NCI-H1694 (cell line): Measurements from ENCODE around the gene KISS1R.
"Not testable (repeated sequence)": the region's sequence is repeated elsewhere in the genome, so short reads cannot be mapped to it uniquely, and the experiment has no call there.

Source experiments
- DNase-seq: peaks from one replicate; lab custom pipeline; 2025; lab: John Stamatoyannopoulos, UW

Gene KISS1R

GRCh38 chr19:953445-954271 lies 36.5 kb downstream of the KISS1R start:
- DNase-seq = no peak

- DNase-seq = no peak
These were observed 37.1 kb downstream of the KISS1R start for GRCh38 chr19:954272-954671.

DNA sequence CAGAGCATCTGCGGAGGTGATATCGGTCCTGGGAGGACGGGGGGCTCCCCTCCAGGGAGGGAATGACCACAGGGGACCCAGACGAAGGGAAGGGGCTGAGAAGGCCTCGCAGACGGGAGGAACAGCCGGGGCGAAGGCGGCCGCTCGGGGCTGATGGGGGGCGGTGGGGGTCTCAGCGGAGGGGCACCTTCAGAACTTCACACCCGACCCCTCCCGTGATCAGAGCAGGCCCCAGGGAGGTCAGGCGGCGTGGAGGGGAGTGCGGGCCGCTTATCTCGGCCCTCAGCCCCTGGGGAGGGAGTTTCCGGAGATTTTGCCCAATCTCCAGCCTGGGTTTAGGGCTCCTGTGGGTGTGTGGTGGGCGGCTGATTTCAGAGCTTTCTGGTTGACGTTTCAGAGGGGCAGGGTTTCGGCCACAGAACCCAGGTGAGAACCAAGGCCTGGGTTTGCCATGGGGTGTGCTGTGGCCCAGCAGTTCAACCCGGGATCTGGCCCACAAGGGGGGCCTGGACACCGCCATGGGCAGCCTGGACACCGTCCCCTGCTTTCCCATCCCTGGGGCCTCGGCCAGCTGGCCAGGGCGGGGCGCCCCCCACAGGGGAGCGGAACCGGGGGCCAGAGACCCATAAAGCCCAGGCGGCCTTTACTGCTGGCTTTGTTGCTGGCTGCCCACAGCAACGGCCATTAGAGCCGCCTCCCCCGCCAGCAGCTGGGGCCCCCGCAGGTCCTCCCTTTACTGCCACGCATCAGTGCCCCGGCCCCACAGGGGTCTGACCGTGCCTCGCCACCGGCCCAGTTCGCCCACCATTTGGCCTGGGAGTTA lies 37.8 kb downstream of the KISS1R start:
- no peak for DNase-seq

- no peak for DNase-seq
These were observed 39.0 kb downstream of the KISS1R start for GRCh38 chr19:955803-956765.

DNA sequence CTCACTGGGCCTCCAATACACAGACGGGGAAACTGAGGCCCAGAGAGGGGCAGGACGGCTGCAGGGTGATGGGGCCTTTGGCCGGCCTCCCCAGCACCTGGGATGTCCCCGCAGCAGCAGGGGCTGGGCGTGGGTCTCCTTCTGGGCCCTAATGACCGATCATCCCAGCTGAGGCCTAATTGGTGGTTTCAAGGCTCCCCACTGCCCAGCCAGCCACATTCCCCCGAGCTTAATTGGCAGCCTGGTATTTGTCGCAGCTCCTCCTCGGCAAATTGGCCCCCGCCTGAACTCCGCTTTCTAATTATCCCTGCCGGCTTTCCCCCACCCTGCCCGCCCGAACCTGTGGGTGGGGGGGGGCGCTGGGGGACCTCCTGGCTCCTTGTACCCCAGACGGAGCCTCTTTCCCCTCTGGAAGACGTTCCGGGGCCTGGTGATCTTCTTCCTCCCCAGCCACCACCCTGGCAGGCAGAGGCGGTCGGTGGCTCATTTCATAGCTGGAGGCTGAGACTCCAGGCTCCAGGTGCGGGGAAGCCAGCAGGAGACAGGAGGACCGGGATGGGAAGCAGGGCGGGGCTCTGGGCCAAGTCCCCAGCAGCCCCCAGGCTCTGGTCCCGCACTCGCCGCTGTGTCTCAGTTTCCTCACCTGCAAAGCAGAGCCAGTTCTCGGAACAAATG lies 39.8 kb downstream of the KISS1R start:
- DNase-seq = no peak

DNA sequence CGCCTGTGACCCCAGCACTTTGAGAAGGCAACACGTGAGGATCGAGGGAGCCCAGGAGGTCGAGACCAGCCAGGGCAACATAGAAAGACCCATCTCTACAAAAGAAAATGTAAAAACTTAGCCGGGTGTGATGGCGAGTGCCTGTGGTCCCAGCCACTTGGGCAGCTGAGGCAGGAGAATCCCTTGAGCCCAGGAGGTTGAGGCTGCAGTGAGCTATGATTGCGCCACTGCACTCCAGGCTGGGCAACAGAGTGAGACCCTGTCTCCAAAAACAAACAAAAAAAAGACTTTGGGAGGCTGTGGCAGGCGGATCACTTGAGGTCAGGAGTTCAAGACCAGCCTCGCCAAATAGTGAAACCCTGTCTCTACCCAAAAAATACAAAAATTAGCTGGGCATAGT lies 40.4 kb downstream of the KISS1R start:
- not testable (repeated sequence) for DNase-seq

- DNase-seq = no peak
These were observed 42.1 kb downstream of the KISS1R start for GRCh38 chr19:958967-959855.

DNA sequence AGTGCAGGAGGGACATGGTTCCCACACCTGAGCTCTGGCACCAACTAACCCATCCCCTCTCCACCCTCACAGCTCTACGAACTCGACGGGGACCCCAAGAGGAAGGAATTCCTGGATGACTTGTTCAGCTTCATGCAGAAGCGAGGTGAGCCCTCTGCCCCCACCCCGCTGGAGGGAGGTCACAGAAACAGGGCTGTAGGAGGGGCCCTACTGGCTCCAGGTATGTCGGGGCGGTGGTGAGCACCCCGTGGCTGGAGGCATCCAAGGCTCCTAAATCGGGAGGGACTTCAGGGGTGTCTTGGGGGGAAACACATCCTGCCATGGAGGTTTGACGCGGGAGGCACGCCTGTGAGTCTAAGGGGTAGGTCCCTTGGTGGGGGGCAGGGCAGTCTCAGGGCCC lies 42.9 kb downstream of the KISS1R start:
- no peak for DNase-seq

DNA sequence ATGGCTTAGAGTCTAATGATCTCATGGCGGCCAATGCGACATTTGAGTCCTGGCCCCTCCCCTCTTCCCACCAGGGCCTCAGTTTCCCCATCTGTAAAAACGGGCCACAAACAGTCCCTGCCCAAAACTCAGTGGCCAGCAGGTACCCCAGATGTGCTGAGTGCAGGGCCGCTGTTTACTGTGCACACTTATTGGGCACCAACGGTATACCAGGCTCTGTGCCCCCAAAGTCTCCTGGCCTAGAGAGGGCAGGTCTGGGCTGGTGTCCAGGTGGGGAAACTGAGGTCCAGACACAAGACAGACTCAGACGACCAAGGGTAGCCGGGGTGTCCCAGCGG lies 43.4 kb downstream of the KISS1R start:
- DNase-seq = no peak

DNA sequence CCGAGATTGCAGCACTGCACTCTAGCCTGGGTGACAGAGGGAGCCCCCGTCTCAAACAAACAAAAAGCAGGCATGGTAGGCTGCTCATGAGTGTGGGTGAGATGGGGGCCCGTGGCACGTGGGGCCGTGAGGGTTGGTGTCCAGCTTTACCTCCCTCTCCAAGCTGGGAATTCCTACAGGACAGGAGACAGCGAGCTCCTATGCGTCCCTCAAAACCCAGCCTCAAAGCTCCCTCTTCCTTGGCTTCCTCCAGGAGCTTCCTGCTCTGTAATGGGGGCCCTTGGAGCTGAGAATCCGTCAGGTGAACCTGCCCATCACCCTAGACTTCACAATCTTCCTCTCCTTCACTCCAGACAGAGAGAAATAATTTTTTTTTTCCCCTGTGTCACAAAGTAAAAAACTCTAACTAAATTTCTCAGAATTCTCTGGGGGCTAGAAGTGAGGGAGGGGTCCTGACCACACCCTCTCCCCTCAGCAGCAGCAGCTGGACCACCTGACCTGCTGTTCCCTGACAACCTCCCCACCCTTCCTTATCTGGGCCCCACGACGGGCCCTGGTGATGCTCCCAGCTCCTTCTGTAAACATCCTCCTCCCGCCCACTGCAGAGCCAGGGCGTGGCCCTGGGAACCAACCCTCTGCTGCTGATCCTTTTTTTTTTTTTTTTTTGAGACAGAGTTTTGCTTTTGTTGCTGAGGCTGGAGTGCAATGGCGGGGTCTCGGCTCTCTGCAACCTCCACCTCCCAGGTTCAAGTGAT lies 44.9 kb downstream of the KISS1R start:
- no peak for DNase-seq

DNA sequence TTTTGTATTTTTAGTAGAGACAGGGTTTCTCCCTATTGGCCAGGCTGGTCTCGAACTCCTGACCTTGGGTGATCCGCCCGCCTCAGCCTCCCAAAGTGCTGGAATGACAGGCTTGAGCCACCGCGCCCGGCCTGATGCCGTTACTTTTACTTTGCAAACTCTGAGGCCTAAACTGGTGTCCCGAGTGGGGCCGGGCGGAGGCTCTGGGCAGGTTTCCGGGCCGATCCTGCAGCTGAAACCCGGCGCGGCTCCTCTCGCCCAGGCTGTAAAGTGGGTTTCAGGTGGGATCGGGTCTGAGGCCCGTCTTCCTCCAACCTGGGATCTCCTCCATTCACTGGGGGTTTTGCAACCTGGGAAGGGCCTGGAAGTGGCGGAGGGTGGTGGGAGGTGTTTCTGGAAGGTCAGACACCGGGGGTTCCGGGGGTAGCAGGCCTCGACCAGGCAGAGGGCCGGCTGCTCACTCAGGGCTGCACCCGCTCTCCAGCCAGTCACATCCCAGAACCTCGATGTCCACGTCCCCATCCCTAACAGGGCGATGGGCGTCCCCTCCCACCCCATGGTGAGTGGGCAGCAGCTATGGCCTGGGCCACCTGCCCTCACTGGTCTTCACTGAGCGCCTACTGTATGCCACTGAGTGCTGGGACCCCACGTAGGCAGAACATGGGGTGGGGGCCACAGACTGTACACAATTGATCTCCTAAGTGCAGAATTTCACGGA lies 45.7 kb downstream of the KISS1R start:
- no peak for DNase-seq

- no peak for DNase-seq
These were observed 46.4 kb downstream of the KISS1R start for GRCh38 chr19:963486-963951.

- no peak for DNase-seq
These were observed 47.0 kb downstream of the KISS1R start for GRCh38 chr19:964116-964520.

DNA sequence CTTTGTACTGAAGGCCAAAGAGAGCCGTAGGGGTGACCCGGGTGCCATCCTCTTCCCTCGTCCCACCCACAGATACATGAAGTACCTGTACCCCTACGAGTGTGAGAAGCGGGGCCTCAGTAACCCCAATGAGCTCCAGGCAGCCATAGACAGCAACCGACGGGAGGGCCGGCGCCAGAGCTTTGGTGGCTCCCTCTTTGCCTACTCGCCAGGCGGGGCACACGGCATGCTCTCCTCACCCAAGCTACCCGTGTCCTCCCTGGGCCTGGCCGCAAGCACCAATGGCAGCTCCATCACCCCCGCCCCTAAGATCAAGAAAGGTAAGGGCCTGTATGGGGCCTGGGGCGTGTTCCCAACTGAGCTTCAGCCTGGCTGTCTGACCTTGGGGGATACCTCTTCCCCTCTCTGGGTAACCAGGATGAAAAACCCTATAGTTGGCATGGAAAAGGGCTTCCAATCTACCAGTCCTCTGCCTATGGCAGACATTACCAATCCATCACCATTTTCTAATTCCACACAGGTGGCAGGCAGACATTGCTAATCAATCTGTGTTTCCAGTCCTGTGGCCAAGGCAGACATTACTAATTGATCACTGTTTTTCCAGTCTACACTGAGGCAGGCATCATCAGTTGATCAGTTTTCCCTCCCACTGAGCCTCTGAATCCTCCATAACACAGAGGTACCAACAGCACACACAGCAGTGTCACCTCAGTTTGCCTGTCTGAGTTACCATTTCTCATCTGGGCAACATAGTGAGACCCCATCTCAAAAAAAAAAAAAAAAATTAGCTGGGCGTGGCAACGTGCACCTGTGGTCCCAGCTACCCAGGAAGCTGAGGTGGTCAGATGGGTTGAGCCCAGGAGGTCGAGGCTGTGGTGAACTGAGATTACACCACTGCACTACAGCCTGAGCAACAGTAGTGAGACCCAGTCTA lies 47.9 kb downstream of the KISS1R start:
- DNase-seq = no peak

DNA sequence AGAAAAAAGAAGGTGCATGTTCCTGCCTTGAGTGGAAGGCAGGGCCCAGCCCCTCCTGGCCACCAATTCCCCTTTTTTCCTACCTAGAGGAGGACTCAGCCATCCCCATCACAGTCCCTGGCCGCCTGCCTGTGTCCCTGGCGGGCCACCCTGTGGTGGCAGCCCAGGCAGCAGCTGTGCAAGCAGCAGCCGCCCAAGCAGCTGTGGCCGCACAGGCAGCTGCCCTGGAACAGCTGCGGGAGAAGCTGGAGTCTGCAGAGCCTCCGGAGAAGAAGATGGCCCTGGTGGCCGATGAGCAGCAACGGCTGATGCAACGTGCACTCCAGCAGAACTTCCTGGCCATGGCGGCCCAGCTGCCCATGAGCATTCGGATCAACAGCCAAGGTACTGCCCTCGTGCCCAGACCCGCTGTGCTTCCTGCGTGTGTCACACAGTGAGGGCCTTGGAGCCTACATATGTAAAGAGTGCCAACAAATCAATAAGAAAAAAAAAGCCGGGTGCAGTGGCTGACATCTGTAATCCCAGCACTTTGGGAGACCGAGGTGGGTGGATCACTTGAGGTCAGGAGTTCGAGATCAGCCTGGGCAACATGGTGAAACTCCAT lies 49.5 kb downstream of the KISS1R start:
- DNase-seq = no peak
